ENCODE results near the gene CNKSR2.

- TF ChIP-seq, protein P1, sequence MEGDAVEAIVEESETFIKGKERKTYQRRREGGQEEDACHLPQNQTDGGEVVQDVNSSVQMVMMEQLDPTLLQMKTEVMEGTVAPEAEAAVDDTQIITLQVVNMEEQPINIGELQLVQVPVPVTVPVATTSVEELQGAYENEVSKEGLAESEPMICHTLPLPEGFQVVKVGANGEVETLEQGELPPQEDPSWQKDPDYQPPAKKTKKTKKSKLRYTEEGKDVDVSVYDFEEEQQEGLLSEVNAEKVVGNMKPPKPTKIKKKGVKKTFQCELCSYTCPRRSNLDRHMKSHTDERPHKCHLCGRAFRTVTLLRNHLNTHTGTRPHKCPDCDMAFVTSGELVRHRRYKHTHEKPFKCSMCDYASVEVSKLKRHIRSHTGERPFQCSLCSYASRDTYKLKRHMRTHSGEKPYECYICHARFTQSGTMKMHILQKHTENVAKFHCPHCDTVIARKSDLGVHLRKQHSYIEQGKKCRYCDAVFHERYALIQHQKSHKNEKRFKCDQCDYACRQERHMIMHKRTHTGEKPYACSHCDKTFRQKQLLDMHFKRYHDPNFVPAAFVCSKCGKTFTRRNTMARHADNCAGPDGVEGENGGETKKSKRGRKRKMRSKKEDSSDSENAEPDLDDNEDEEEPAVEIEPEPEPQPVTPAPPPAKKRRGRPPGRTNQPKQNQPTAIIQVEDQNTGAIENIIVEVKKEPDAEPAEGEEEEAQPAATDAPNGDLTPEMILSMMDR (IDR thresholded peaks at IDR 0.05; ENCODE audit: low read length), result no peak
- TF ChIP-seq EZH2 (IDR thresholded peaks at IDR 0.05; ENCODE audit: borderline replicate concordance, low read length), result no peak
Observed at GRCh38 chrX:21487832-21488231, 113.6 kb downstream of the CNKSR2 start.
